ENCODE measurements around the gene SNRNP40.

Gene SNRNP40

DNA sequence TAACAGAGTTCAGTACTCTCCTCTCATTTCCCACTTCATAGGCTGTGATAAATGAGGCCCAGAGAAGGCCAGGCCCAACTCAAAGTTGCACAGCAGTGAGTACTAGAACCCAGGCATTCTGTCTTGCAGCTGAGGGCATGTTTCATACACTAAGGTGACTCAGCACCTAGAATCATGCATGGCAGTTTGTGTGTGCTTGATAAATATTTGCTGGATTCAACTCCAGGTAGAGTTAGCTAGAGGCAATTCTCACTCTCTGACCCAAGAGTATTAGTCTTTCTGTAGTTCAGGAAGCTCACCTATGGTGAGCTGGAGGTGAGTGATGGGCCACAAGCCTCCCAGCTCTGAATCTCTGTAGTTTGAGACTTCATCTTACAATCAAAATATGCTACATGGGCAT is 67.6 kb downstream of the SNRNP40 start:
- DNase-seq = no peak

DNA sequence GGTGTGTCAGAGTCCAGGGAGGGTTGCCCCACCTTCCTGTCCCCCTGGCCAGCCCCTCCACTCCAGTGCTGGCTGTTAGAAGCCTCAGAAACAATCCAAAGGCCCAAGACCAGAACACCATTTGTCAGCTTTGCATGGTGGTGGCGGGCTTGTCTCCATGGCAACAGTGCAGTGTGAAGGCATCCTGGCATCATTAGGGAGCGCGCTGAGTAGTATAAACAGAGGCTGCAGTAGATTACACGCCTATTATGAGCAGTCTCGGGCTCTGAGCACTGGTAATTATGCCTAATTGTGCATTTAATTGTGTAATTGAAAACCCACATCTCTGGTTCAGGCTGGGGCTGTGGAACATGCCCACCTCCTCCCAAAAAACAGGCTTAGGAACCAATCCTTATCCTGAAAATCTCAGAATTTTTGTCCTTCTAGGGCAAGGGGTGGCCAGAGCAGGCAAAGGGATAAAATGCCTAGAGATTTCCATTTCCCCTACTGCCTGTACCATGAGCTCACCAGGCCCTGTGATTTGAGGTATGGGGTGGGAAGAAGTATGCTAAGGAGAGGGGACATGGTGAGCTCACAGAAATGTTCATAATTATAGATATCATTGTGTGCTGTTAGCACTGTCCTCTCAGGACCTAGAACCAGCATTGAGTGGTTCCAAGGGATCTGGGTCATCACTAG is 68.6 kb downstream of the SNRNP40 start:
- DNase-seq = no peak

DNA sequence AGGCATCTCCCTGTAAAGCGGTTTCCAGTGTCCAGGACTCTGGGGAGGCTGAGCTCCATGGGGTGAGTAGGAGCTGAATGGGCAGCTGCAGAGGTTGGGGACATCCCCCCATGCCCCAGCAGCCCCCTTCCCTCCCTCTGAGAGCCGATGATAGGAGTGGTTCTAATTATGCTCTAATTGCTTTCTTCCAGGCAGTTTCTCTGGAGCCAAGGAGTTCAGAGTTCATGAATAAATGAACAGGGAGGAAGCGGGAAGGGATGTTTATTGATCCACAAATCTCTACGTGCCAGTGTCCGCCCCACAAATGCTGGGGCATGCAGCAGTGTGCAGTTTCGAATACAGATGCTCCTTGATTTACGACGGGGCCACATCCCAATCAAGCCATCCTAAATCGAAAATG is 72.5 kb downstream of the SNRNP40 start:
- DNase-seq = no peak

DNA sequence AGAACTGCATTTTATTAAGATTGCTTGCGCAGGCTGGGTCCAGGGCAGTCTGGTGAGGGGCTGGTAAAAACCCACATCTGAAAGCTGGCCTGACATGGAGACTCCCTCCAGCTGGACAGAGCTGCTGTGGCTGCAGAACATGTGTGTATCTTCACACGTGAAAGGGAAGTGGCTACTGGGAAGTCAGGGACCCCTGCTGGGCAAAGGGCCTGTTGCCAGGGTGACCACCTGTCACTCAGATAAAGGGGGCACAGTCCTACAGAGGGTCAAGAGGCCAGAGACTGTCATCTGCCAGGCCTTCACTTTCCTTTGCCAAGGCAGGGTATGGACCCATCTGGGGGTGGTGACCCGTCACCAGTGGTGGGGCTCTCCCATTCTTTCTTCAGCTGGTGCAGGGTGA is 74.4 kb downstream of the SNRNP40 start:
- no peak for DNase-seq

DNA sequence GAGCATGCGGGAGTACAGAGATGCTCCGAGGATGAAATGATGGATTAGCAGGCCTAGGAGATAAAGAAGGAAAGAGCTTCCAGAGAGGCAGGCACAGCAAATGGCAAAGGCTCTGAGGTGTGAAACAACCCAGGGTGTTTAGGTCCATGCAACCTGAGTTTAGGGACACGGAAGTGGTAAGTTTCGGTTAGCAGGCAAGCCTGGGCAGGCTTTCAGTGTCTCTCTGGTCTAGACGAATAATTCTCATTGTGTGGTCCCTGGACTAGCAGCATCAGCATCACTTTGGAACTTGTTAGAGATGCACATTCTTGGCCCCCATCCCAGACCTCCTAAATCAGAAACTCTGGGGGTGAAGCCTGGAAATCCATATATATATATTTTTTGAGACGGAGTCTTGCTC is 75.5 kb downstream of the SNRNP40 start:
- no peak for DNase-seq

DNA sequence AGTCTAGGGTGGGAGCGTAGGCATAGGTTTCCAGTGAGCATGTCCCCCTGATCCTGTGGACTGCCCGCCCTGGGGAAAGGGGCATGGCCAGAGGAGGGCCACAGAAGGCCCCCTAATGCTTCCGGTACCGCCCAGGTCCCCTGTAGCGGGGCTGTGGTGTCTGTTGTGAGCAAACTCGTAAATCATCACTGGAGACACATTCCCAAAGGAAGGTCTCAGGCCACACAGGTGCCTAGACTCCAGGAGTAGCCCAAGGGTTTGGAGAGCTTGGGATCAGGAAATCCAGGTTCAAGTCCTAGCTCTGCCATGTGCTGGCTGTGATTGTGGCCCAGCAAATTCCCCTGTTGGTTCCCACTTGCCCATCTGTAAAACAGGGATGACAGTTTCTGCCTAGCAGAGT is 77.1 kb downstream of the SNRNP40 start:
- DNase-seq = no peak

DNA sequence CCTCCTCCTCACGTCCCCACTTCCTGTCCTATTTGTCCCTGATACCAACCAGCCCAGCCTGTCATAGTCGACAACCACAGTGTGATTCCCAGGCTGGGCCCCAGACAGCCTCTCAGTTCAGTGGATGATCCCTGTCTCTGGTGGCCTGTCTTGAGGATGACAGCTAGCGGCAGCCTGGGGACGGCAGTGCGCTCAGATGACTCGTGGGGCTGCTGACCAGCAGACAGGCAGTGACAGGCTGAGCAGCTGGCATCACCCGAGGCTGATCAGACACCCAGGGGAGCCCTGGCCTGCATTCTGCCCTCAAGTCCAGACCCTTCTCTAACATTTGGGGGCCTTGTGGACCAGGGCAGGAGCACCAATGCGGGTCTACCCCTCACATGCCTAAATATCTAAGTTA is 77.9 kb downstream of the SNRNP40 start:
- no peak for DNase-seq

DNA sequence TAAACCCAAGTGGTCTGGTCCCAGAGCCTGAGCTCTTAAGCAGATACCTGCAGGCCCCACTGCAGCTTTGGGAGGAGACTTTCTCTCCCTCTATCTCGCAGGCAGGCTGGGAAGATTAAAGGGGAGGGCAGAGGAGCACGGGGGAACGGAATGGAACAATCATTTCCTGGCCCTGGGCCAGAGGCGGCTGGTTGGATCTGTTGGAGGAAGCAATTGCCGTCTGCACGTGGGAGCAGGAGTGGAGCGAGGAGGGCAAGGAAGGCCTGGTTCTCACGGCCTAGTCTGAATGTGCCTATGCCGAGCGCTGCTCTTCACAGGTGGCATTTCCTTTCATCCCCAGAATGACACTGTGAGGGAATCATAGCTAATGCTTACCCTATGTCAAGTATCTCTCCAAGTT is 80.6 kb downstream of the SNRNP40 start:
- no peak for DNase-seq

DNA sequence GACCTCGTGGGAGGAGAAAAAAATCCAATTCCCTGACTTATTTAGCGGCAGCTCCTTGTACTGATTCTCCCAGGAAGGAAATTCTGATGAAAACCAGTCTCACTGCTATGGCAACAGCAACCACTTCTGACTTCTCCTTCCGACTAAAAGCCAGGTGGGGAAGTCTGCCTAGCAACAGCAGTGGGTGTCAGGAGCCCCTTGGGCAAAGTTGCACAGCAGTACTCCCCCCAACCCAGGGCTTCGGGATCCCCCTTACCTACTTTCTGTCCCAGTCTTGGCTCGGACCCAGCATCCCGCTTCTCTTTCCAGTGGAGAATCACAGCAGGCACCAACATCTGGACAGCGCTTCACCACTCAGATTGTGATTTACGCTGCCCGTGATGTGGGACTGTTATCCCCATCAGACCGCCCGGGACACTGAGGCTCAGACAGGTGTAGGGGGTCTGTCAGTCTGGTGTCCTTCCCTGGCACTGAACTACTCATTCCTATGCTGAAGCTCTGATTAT is 81.5 kb downstream of the SNRNP40 start:
- DNase-seq = no peak

DNA sequence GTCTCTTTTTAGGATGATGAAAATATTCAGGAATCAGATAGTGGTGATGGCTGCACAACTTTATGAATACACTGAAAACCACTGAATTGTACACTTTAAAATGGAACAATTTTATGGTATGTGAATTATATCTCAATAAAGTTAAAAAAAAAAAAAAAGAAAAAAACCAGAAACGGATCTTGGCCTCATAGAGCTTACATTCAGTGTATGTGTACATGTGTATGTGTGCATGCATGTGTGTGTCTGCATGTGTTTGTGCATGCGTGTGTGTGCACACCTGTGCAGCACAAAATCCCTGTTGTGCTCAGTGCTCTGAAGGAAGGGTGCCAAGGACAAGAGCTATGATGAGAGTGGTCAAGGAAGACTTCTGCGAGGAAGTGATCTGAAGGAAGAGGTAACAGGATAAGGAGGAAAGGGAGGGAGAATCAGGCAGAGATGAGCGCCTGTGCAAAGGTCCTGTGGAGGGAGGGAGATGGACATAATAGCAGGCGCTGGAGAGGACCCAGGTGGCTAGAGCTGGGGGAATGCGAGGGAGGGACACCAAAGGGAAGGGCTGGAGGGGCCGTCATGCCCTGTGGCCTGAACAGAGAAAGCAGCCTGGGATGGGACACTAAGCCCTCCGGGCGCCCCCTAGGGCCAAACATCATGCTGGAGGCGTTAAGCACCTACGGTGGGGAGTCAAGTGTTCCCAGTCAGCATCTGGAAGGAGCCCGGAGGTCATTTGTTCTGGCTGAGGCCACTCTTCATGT is 82.1 kb downstream of the SNRNP40 start:
- DNase-seq = no peak

Data from stimulated activated naive CD4-positive, alpha-beta T cell (primary cell).